ENCODE results near the gene LNP1.

DNA sequence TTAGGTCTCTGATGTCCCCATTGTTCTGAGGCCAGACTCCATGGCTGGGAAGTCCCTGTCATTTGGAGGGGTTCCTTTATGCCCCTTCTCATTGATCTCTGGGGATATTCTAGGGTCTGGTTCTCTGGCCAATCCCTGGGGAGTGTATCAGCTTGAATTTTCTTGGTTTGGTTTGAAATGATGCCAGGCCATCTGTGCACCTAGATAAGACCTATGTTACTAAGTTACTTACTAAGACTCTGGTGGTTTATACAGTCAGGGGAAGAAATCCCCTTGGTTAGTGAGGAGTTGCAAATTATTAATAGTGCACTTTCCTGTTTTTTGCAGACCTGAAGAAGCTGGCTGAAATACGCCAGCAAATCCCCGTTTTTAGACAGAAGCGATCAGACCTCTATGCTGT, 46.5 kb upstream of the LNP1 start:
- no peak for TF ChIP-seq EZH2 (IDR thresholded peaks at IDR 0.05; ENCODE audit: borderline replicate concordance)
- TF ChIP-seq, protein P1, sequence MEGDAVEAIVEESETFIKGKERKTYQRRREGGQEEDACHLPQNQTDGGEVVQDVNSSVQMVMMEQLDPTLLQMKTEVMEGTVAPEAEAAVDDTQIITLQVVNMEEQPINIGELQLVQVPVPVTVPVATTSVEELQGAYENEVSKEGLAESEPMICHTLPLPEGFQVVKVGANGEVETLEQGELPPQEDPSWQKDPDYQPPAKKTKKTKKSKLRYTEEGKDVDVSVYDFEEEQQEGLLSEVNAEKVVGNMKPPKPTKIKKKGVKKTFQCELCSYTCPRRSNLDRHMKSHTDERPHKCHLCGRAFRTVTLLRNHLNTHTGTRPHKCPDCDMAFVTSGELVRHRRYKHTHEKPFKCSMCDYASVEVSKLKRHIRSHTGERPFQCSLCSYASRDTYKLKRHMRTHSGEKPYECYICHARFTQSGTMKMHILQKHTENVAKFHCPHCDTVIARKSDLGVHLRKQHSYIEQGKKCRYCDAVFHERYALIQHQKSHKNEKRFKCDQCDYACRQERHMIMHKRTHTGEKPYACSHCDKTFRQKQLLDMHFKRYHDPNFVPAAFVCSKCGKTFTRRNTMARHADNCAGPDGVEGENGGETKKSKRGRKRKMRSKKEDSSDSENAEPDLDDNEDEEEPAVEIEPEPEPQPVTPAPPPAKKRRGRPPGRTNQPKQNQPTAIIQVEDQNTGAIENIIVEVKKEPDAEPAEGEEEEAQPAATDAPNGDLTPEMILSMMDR (IDR thresholded peaks at IDR 0.05; ENCODE audit: poor library complexity): no peak
- TF ChIP-seq EZH2phosphoT487 (IDR thresholded peaks at IDR 0.05; ENCODE audit: low read depth, severe bottlenecking, unreplicated experiment): no peak

All from hepatocyte (in vitro differentiated cells).